Neuronal stem cell (in vitro differentiated cells): ENCODE measurements around the gene TARDBP.

Source experiments
- DNase-seq: peaks from one replicate; pipeline ENCODE4 v3.0.0-alpha.2; 2013; ENCODE audit warnings: low spot score
- H2AFZ ChIP-seq: one replicate; pipeline ENCODE4 v1.6.1; 2013; ENCODE audit warnings: mild to moderate bottlenecking, low read length, inconsistent platforms
- H2AK5ac ChIP-seq: 2 replicates; pipeline ENCODE4 v1.6.1; 2013; ENCODE audit warnings: low read depth, mild to moderate bottlenecking, inconsistent platforms, low read length, moderate library complexity, mixed read lengths
- H2BK120ac ChIP-seq: 2 replicates; pipeline ENCODE4 v1.6.1; 2013; ENCODE audit warnings: low read depth, mild to moderate bottlenecking, inconsistent platforms, low read length, moderate library complexity, mixed read lengths
- H2BK12ac ChIP-seq: one replicate; pipeline ENCODE4 v1.6.1; 2013; ENCODE audit warnings: low read length, inconsistent platforms
- H2BK15ac ChIP-seq: 2 replicates; pipeline ENCODE4 v1.6.1; 2013; ENCODE audit warnings: mild to moderate bottlenecking, low read length, inconsistent platforms, mixed read lengths
- H2BK5ac ChIP-seq: one replicate; pipeline ENCODE4 v1.6.1; 2013; ENCODE audit warnings: inconsistent platforms, mild to moderate bottlenecking, low read length, moderate library complexity
- H3K14ac ChIP-seq: one replicate; pipeline ENCODE4 v1.6.1; 2013; ENCODE audit warnings: low read length, inconsistent platforms
- H3K18ac ChIP-seq: 2 replicates; pipeline ENCODE4 v1.6.1; 2013; ENCODE audit warnings: low read length, inconsistent platforms
- H3K23ac ChIP-seq: 2 replicates; pipeline ENCODE4 v1.6.1; 2013; ENCODE audit warnings: low read depth, mild to moderate bottlenecking, mixed read lengths, low read length, inconsistent platforms; ENCODE audit not compliant: poor library complexity
- H3K27ac ChIP-seq: replicated peaks from 3 replicates; pipeline ENCODE4 v1.5.1; 2013; ENCODE audit warnings: low read length, inconsistent platforms
- H3K27me3 ChIP-seq, 3 experiments: 2 replicates each; pipeline ENCODE4 v1.6.1; 2013; ENCODE audit warnings: low read length in 3 of 3, mild to moderate bottlenecking in 2 of 3, inconsistent platforms in 1 of 3, low read depth in 1 of 3, mixed read lengths in 1 of 3, moderate library complexity in 1 of 3; ENCODE audit not compliant: control insufficient read depth in 3 of 3, insufficient read depth in 3 of 3
- H3K36me3 ChIP-seq, 2 donors: replicated peaks in 1 of 2; 2 replicates each; pipeline ENCODE4 v1.6.1; 2013; ENCODE audit warnings: low read length in 2 of 2; ENCODE audit not compliant: control insufficient read depth in 2 of 2, insufficient read depth in 2 of 2
- H3K4ac ChIP-seq: 2 replicates; pipeline ENCODE4 v1.6.1; 2013; ENCODE audit warnings: inconsistent platforms, mild to moderate bottlenecking, low read length, moderate library complexity
- H3K4me1 ChIP-seq, 2 donors: 1 replicate in 1 of 2; 2 replicates in 1 of 2; pipeline ENCODE4 v1.6.1; 2013; ENCODE audit warnings: low read length in 2 of 2, low read depth in 1 of 2; ENCODE audit not compliant: control insufficient read depth in 2 of 2, insufficient read depth in 1 of 2
- H3K4me2 ChIP-seq: one replicate; pipeline ENCODE4 v1.6.1; 2013; ENCODE audit warnings: mild to moderate bottlenecking, low read length, inconsistent platforms; ENCODE audit not compliant: insufficient read depth, poor library complexity, severe bottlenecking
- H3K4me3 ChIP-seq, 2 donors: 2 replicates each; pipeline ENCODE4 v1.5.1; 2013; ENCODE audit warnings: low read length in 2 of 2, mild to moderate bottlenecking in 2 of 2, inconsistent platforms in 1 of 2, moderate library complexity in 1 of 2
- H3K79me1 ChIP-seq: one replicate; pipeline ENCODE4 v1.6.1; 2013; ENCODE audit warnings: low read depth, mild to moderate bottlenecking, inconsistent platforms, low read length, moderate library complexity
- H3K9ac ChIP-seq: one replicate; pipeline ENCODE4 v1.6.1; 2013; ENCODE audit warnings: mild to moderate bottlenecking, low read depth, low read length, inconsistent platforms; ENCODE audit not compliant: poor library complexity
- H3K9me3 ChIP-seq, 2 donors: replicated peaks in 1 of 2; 2 replicates each; pipeline versions ENCODE3 to v1.6.1; 2013; ENCODE audit warnings: low read length in 2 of 2, mild to moderate bottlenecking in 2 of 2, inconsistent platforms in 1 of 2, low read depth in 1 of 2, mixed read lengths in 1 of 2, moderate library complexity in 1 of 2; ENCODE audit not compliant: control insufficient read depth in 2 of 2, insufficient read depth in 1 of 2
- H4K8ac ChIP-seq: one replicate; pipeline ENCODE4 v1.6.1; 2013; ENCODE audit warnings: low read depth, mild to moderate bottlenecking, inconsistent platforms, low read length, moderate library complexity
- H4K91ac ChIP-seq: one replicate; pipeline ENCODE4 v1.6.1; 2013; ENCODE audit warnings: low read length, low read depth, mild to moderate bottlenecking, inconsistent platforms; ENCODE audit not compliant: poor library complexity
- WGBS, 2 donors: extraction: QIAGEN DNeasy Blood & Tissue Kit; methylation state at CpG; one replicate each; pipeline ENCODE4 v1.1.7; 2013; ENCODE audit warnings: missing lambda C conversion rate in 2 of 2, mixed read lengths in 1 of 2; ENCODE audit not compliant: insufficient read length in 2 of 2, insufficient replicate concordance in 1 of 2; ENCODE audit errors: extremely low coverage in 2 of 2; 5-methylcytosine and 5-hydroxymethylcytosine counted together

TARDBP gene

DNA sequence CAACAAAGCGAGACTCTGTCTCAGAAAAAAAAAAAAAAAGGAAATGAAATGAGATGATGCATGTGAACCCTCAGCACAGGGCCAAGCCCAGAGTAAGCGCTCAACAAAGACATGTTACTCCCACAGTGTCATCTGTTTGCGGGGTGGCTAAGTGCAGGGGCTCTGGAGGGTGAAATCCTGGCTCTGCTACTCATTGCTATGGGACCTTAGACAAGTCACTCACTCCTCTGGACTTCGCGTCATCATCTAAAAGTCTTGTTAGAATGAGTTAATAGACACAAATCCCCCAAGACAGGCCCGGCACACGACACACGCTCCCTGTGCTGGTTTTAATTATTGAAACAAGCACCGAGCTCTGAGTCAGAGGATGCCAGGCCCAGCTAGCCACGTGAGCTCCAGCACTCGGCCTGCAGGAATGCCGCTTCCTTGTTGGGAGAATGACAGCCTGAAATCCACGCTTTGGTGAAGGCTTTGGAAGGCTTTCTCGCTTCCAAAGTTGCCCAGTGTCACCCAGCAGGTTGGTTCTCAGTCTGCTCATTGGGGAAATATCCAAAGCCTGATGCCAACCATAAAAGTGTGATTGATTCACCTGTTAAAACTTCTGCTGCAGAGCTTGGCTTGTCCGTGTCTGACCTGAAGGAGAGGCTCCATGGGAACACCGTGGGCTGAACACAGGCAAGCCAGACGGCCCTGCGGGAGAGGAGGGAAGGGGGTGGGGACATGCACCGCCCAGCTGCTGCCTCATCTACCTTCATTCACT, 36.7 kb upstream of the TARDBP start:
- DNase-seq = no peak
- Histone ChIP-seq H3K27me3 (no peaks in the 10 kb centered on the region), H3K36me3 (no peaks in the 10 kb centered on the region), H2AK5ac (peak overlapping the region; percentile 45), H3K14ac (no peak overlapping the region), H3K27ac (peak overlapping the region; percentile 31), H2AFZ (peak overlapping the region; percentile 76), H3K4ac (no peak overlapping the region), H2BK120ac (peak overlapping the region; percentile 24), H3K4me3 (peak overlapping the region in 1 of 2 donors; percentile 9), H2BK12ac (no peak overlapping the region), H4K91ac (no peak overlapping the region), H3K4me1 (peaks cover 20 to 26% of the 10 kb centered on the region in 2 donors), H3K23ac (no peak overlapping the region), H3K18ac (peak overlapping the region; percentile 6), H3K9me3 (peaks cover 0 to 9% of the 10 kb centered on the region in 2 donors), H4K8ac (no peak overlapping the region), H3K9ac (no peak overlapping the region), H3K79me1 (no peaks in the 10 kb centered on the region), H2BK5ac (peak overlapping the region; percentile 2), H2BK15ac (peak overlapping the region; percentile 40), H3K4me2 (no peak overlapping the region)
- no CpG with 5 or more reads among the region's 19 CpGs for WGBS, 2 donors

DNA sequence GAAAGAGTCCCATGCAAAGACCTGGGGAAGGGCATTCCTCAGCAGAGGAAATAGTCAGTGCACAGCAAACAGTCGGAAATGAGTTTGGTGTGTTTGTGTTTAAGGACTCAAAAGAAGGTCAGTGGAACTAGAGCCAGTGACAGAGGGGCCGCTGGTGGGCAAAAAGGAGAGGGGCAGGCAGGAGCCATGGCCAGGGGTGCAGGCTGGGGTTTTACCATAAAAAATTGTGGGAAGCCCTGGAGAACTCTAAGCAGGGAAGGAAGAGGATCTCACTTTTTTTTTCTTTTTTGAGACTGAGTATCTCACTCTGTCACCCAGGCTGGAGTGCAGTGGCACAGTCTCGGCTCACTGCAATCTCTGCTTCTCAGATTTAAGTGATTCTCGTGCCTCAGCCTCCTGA, 33.7 kb upstream of the TARDBP start:
- no peak overlapping the region for H2BK15ac ChIP-seq
- H3K36me3 ChIP-seq = no peaks in the 10 kb centered on the region

DNA sequence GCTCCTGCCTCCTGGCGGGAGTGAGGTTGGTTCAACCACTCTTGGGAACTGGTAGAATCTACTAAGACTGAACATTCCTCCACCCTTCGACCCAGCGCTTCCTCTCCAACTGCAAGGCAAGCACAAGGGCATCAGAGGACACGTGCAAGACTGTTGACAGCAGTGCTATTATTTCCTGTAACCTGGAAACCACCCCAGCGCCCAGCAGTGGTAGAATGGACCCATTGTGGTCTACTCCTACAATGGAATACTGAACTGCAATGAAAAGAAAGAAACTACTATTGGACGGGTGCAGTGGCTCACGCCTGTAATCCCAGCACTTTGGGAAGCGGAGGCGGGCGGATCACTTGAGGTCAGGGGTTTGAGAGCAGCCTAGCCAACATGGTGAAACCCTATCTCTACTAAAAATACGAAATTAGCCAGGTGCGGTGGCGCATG, 33.0 kb upstream of the TARDBP start:
- H2AK5ac ChIP-seq = no peak overlapping the region
- peaks cover 0 to 4% of the 10 kb centered on the region in 2 donors for H3K9me3 ChIP-seq
- H3K18ac ChIP-seq = no peak overlapping the region
- no CpG with 5 or more reads among the region's 13 CpGs for WGBS, 2 donors
- no peak overlapping the region for H3K4me2 ChIP-seq
- H3K4me3 ChIP-seq = no peak overlapping the region
- H2BK15ac ChIP-seq = no peak overlapping the region
- H3K4me1 ChIP-seq = peaks cover 30 to 31% of the 10 kb centered on the region in 2 donors
- no peak overlapping the region for H3K4ac ChIP-seq
- no peaks in the 10 kb centered on the region for H3K36me3 ChIP-seq
- H4K91ac ChIP-seq = no peak overlapping the region
- no peak overlapping the region for H2BK12ac ChIP-seq
- H4K8ac ChIP-seq = no peak overlapping the region
- H3K27me3 ChIP-seq = no peaks in the 10 kb centered on the region
- H3K27ac ChIP-seq = peak overlapping the region; percentile 100
- no peak overlapping the region for H3K9ac ChIP-seq
- peak; percentile 42 for DNase-seq
- no peak overlapping the region for H2AFZ ChIP-seq
- H3K79me1 ChIP-seq = no peaks in the 10 kb centered on the region
- no peak overlapping the region for H2BK120ac ChIP-seq
- H3K14ac ChIP-seq = no peak overlapping the region
- no peak overlapping the region for H2BK5ac ChIP-seq
- H3K23ac ChIP-seq = no peak overlapping the region

More for the DNA sequence above, 33.7 kb upstream of the TARDBP start:
- Histone ChIP-seq H2AFZ (no peak overlapping the region), H3K4me3 (no peak overlapping the region), H2BK120ac (no peak overlapping the region), H4K8ac (no peak overlapping the region), H3K9me3 (peaks cover 0 to 9% of the 10 kb centered on the region in 2 donors), H3K14ac (no peak overlapping the region), H3K18ac (peak overlapping the region; percentile 55), H2AK5ac (no peak overlapping the region), H3K23ac (no peak overlapping the region), H3K79me1 (no peaks in the 10 kb centered on the region), H3K4me1 (peaks cover 30 to 31% of the 10 kb centered on the region in 2 donors), H3K4me2 (no peak overlapping the region), H3K9ac (no peak overlapping the region), H2BK12ac (no peak overlapping the region), H3K27ac (no peak overlapping the region), H3K27me3 (no peaks in the 10 kb centered on the region), H3K4ac (no peak overlapping the region), H4K91ac (no peak overlapping the region), H2BK5ac (no peak overlapping the region)
- no peak for DNase-seq
- no CpG with 5 or more reads among the region's 4 CpGs for WGBS, 2 donors

DNA sequence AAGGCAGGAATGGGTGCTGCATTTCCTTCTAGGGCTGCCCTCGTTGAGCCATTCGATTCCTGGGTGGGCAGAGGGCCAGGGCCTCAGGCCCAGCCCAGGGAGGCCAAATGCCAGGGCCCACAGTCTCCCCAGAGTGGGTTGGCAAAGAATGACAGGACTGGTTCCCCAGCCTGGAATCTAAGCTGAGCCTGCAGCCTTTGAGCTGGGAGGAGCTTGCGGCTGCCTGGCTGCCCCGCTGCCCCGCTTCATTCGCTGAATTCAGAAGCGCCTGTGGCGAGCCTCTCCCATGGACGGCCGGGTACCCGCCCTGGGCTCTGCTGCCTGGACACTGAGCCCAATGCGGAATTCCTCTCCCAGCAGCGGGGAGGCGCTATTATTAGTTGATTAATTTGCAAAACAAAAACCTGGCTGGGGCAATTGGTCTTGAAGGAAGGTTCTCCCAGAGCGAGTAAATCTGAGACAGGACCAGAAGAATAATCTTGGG, 32.3 kb upstream of the TARDBP start:
- H2BK5ac ChIP-seq = peak overlapping the region; percentile 99
- peak overlapping the region; percentile 96 for H2BK120ac ChIP-seq
- peak overlapping the region; percentile 71 for H3K4me2 ChIP-seq
- peaks cover 30 to 31% of the 10 kb centered on the region in 2 donors for H3K4me1 ChIP-seq
- no peaks in the 10 kb centered on the region for H3K9me3 ChIP-seq
- no peaks in the 10 kb centered on the region for H3K36me3 ChIP-seq
- no peak overlapping the region for H3K4ac ChIP-seq
- peak overlapping the region; percentile 79 for H2AK5ac ChIP-seq
- peak overlapping the region; percentile 89 for H3K9ac ChIP-seq
- no peak overlapping the region for H3K14ac ChIP-seq
- no peak overlapping the region for H4K8ac ChIP-seq
- WGBS, 2 donors = no CpG with 5 or more reads among the region's 15 CpGs
- H3K27me3 ChIP-seq = no peaks in the 10 kb centered on the region
- peak; percentile 82 for DNase-seq
- peak overlapping the region in 1 of 2 donors; percentile 31 for H3K4me3 ChIP-seq
- H2AFZ ChIP-seq = peak overlapping the region; percentile 71
- H3K27ac ChIP-seq = peak overlapping the region; percentile 100
- H2BK15ac ChIP-seq = peak overlapping the region; percentile 31
- H3K18ac ChIP-seq = peak overlapping the region; percentile 98
- no peaks in the 10 kb centered on the region for H3K79me1 ChIP-seq
- H2BK12ac ChIP-seq = no peak overlapping the region
- peak overlapping the region; percentile 38 for H4K91ac ChIP-seq
- no peak overlapping the region for H3K23ac ChIP-seq
